WTC11 (cell line): Measurements from ENCODE around the gene TSPAN17. TPM values are rescaled to one million over a fixed set of nuclear protein-coding genes. Genes with fewer than 3 reads are reported as not detected.

Experiments used
- ATAC-seq: fragments of 200-7000 bp; cut with Tn5 transposase; 2 replicates; pipeline ENCODE4 v1.10.0; 2021; ENCODE audit warnings: mild to moderate bottlenecking, moderate library complexity
- CTCF ChIA-PET: fragments of 300-600 bp; sonication (Branson Sonifier 250); formaldehyde crosslinking; loops from one replicate; lab custom pipeline; 2021; ENCODE audit warnings: antibody characterized with exemption; lab: Charles Lee
- POLR2A ChIA-PET: fragments of 350-600 bp; sonication (Branson Sonifier 250); formaldehyde crosslinking; loops from one replicate; lab custom pipeline; 2021; ENCODE audit warnings: antibody characterized with exemption; lab: Charles Lee
- DNase-seq: peaks from one replicate; pipeline ENCODE4 v3.0.0; 2021; ENCODE audit warnings: low spot score
- H3K27ac Mint-ChIP-seq: 2 replicates; pipeline ENCODE4 v1.8.0; 2021; ENCODE audit warnings: mixed read lengths
- H3K27me3 Mint-ChIP-seq: 2 replicates; pipeline ENCODE4 v1.8.0; 2021; ENCODE audit warnings: low read depth, mild to moderate bottlenecking, moderate library complexity, mixed read lengths
- H3K36me3 Mint-ChIP-seq: 2 replicates; pipeline ENCODE4 v1.8.0; 2021; ENCODE audit warnings: mixed read lengths
- H3K4me1 Mint-ChIP-seq: 2 replicates; pipeline ENCODE4 v1.8.0; 2022; ENCODE audit warnings: mixed read lengths
- H3K4me3 Mint-ChIP-seq: 2 replicates; pipeline ENCODE4 v1.8.0; 2021; ENCODE audit warnings: mild to moderate bottlenecking, moderate library complexity, mixed read lengths
- H3K9me3 Mint-ChIP-seq: 2 replicates; pipeline ENCODE4 v1.8.0; 2021; ENCODE audit warnings: mixed read lengths
- ATF1 ChIP-seq: sonication (generic); formaldehyde crosslinking; IDR thresholded peaks from 2 replicates; pipeline ENCODE4 v1.8.1; 2023; ENCODE audit warnings: mild to moderate bottlenecking, moderate library complexity, missing genetic modification reagents
- ETV6 ChIP-seq: sonication (generic); formaldehyde crosslinking; IDR thresholded peaks from 2 replicates; pipeline ENCODE4 v1.8.1; 2022; ENCODE audit warnings: mild to moderate bottlenecking, missing genetic modification reagents
- GTF2I ChIP-seq: fragments of 250-450 bp; sonication (Bioruptor Pico); conservative IDR thresholded peaks from 2 replicates; pipeline ENCODE4 v1.4.0; 2021; ENCODE audit warnings: mild to moderate bottlenecking
- HMGA2 ChIP-seq: fragments of 250-450 bp; sonication (Bioruptor Pico); IDR thresholded peaks from 2 replicates; pipeline ENCODE4 v1.4.0; 2021; ENCODE audit warnings: mild to moderate bottlenecking, moderate library complexity
- JUN ChIP-seq: sonication (generic); formaldehyde crosslinking; IDR thresholded peaks from 2 replicates; pipeline ENCODE4 v1.8.0; 2023; ENCODE audit warnings: mild to moderate bottlenecking, missing genetic modification reagents
- NR2C2 ChIP-seq: sonication (generic); formaldehyde crosslinking; IDR thresholded peaks from 2 replicates; pipeline ENCODE4 v1.8.0; 2022; ENCODE audit warnings: mild to moderate bottlenecking, missing genetic modification reagents
- TEAD1 ChIP-seq: sonication (generic); formaldehyde crosslinking; IDR thresholded peaks from 2 replicates; pipeline ENCODE4 v1.8.0; 2022; ENCODE audit warnings: mild to moderate bottlenecking, missing genetic modification reagents
- ZNF121 ChIP-seq: sonication (generic); formaldehyde crosslinking; IDR thresholded peaks from 2 replicates; pipeline ENCODE4 v1.8.0; 2023; ENCODE audit warnings: missing genetic modification reagents
- ZNF396 ChIP-seq: fragments of 250-450 bp; sonication (Bioruptor Pico); IDR thresholded peaks from 2 replicates; pipeline ENCODE4 v1.8.0; 2021; ENCODE audit warnings: mild to moderate bottlenecking, moderate library complexity, borderline replicate concordance
- total RNA-seq: library from RNA; stranded (reverse); gene quantifications from 3 replicates; pipeline ENCODE4 v1.2.3, GENCODE V29; 2021
- TF ChIP-seq, protein P1 (sequence below): fragments of 250-450 bp; sonication (Bioruptor Pico); IDR thresholded peaks from 2 replicates; pipeline ENCODE4 v1.9.0; 2021; ENCODE audit warnings: mild to moderate bottlenecking
- TF ChIP-seq, protein P2 (sequence below): sonication (generic); formaldehyde crosslinking; IDR thresholded peaks from 2 replicates; pipeline ENCODE4 v1.8.1; 2022; ENCODE audit warnings: mild to moderate bottlenecking, moderate library complexity, missing genetic modification reagents
- TF ChIP-seq, protein P3 (sequence below): sonication (generic); formaldehyde crosslinking; IDR thresholded peaks from 2 replicates; pipeline ENCODE4 v1.8.1; 2023; ENCODE audit warnings: mild to moderate bottlenecking, moderate library complexity, missing genetic modification reagents
- TF ChIP-seq, protein P4 (sequence below): sonication (generic); formaldehyde crosslinking; IDR thresholded peaks from 2 replicates; pipeline ENCODE4 v1.8.1; 2022; ENCODE audit warnings: low read depth, mild to moderate bottlenecking, moderate library complexity, missing genetic modification reagents, borderline replicate concordance
- TF ChIP-seq, protein P5 (sequence below): sonication (generic); formaldehyde crosslinking; IDR thresholded peaks from 2 replicates; pipeline ENCODE4 v1.8.0; 2023; ENCODE audit warnings: missing genetic modification reagents, mild to moderate bottlenecking, borderline replicate concordance
- TF ChIP-seq, protein P6 (sequence below): sonication (generic); formaldehyde crosslinking; IDR thresholded peaks from 2 replicates; pipeline ENCODE4 v1.8.0; 2022; ENCODE audit warnings: missing genetic modification reagents

Gene TSPAN17
- total RNA-seq, 1 experiment from 2014 or later: 47.8 TPM

DNA sequence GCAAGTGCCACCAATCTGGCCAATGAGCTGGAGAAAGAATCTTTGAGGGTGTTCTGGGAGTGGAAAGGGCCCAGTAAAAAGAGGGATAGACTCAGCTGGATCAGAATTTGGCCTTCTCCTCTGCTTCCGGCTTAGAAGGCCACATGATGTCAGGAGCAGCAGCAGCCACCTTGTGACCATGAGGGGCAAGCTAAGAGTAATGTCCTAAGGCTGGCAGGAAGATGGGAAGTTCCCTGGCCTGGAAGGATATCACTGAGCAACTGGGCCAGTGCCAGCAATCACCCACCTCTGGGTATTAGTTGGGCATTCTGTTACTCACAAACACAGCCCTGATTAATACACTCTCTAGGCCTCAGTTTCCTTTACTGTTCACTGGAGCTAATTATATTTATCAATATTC is 44.2 kb downstream of the TSPAN17 start (continued):
- TF ChIP-seq, protein P1, sequence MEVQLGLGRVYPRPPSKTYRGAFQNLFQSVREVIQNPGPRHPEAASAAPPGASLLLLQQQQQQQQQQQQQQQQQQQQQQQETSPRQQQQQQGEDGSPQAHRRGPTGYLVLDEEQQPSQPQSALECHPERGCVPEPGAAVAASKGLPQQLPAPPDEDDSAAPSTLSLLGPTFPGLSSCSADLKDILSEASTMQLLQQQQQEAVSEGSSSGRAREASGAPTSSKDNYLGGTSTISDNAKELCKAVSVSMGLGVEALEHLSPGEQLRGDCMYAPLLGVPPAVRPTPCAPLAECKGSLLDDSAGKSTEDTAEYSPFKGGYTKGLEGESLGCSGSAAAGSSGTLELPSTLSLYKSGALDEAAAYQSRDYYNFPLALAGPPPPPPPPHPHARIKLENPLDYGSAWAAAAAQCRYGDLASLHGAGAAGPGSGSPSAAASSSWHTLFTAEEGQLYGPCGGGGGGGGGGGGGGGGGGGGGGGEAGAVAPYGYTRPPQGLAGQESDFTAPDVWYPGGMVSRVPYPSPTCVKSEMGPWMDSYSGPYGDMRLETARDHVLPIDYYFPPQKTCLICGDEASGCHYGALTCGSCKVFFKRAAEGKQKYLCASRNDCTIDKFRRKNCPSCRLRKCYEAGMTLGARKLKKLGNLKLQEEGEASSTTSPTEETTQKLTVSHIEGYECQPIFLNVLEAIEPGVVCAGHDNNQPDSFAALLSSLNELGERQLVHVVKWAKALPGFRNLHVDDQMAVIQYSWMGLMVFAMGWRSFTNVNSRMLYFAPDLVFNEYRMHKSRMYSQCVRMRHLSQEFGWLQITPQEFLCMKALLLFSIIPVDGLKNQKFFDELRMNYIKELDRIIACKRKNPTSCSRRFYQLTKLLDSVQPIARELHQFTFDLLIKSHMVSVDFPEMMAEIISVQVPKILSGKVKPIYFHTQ: no peak
- no peak for TF ChIP-seq ZNF396
- TF ChIP-seq, protein P2, sequence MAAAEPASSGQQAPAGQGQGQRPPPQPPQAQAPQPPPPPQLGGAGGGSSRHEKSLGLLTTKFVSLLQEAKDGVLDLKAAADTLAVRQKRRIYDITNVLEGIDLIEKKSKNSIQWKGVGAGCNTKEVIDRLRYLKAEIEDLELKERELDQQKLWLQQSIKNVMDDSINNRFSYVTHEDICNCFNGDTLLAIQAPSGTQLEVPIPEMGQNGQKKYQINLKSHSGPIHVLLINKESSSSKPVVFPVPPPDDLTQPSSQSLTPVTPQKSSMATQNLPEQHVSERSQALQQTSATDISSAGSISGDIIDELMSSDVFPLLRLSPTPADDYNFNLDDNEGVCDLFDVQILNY: no peak
- no peak for TF ChIP-seq ZNF121
- TF ChIP-seq, protein P3, sequence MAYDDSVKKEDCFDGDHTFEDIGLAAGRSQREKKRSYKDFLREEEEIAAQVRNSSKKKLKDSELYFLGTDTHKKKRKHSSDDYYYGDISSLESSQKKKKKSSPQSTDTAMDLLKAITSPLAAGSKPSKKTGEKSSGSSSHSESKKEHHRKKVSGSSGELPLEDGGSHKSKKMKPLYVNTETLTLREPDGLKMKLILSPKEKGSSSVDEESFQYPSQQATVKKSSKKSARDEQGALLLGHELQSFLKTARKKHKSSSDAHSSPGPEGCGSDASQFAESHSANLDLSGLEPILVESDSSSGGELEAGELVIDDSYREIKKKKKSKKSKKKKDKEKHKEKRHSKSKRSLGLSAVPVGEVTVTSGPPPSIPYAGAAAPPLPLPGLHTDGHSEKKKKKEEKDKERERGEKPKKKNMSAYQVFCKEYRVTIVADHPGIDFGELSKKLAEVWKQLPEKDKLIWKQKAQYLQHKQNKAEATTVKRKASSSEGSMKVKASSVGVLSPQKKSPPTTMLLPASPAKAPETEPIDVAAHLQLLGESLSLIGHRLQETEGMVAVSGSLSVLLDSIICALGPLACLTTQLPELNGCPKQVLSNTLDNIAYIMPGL: no peak
- no peak for TF ChIP-seq ATF1

DNA sequence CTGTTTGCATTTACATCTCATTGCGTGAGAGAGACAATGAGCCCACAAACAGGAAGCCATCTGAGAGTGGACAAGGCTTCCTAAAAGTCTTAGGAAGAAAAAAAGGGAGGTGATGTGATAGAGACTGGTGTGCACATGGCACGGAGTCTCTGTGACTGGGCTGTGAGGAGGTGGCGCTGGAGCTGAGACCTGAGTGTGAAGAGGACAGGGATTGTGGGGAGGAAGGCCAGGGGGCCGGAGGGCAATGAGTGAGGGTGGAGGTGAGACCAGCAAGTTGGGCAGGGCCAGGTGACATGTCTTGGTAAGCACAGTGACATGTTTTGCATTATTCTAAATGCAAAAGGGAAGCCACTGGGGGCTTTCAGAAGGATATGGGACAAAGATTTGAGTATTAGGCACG is 45.0 kb downstream of the TSPAN17 start:
- DNase-seq (no peak), ATAC-seq (no peak)
- POLR2A ChIA-PET: no interaction called here
- CTCF ChIA-PET: interaction anchor here (0.6 to 14.2 kb wide), 7 partner anchors 12 to 138 kb away, joined by 3 to 233 read pairs (median 6); no protein-coding TSS in a partner anchor
- Mint-ChIP-seq H3K4me3 (no peak overlapping the region), H3K9me3 (no peaks in the 10 kb centered on the region), H3K36me3 (no peaks in the 10 kb centered on the region), H3K4me1 (peaks cover 70% of the 10 kb centered on the region), H3K27me3 (peaks cover 7% of the 10 kb centered on the region), H3K27ac (no peak overlapping the region; the same call in none of the 2 replicates)
- TF ChIP-seq HMGA2 (CRISPR knock-in tag): no peak
- TF ChIP-seq, protein P4, sequence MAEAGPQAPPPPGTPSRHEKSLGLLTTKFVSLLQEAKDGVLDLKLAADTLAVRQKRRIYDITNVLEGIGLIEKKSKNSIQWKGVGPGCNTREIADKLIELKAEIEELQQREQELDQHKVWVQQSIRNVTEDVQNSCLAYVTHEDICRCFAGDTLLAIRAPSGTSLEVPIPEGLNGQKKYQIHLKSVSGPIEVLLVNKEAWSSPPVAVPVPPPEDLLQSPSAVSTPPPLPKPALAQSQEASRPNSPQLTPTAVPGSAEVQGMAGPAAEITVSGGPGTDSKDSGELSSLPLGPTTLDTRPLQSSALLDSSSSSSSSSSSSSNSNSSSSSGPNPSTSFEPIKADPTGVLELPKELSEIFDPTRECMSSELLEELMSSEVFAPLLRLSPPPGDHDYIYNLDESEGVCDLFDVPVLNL (CRISPR knock-in tag): no peak

DNA sequence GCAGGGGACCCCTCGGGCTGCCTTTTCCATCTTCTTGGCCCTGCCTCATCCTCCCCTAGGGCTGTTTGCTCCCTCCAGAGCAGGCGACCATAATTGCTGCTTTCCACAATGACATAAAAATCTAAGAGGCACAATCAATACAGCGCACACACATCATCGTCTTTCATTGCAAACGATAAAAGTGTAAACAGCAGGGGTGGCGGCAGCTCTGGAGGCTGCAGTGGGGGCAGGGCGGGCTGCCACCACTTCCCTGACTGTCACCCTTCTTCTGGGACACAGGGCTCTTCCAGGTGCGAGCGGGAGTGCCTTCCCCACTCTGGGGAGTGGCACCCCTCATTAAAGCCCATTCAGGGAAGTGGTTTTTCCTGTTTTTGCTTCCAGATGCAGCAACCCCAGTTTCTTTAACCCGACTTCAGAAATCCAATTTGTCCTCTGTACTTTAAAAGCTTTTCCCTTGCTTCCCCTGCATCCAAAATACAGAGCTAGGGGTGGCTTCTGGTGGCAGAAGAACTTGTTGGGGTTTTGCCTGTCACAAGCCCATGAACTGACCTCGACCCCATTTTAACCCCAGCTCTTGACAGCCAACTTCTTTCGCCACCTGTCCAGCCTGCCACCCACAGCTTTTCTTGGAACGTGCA is 45.7 kb downstream of the TSPAN17 start:
- peaks cover 71% of the 10 kb centered on the region for H3K4me1 Mint-ChIP-seq
- no peak overlapping the region for H3K27ac Mint-ChIP-seq
- H3K9me3 Mint-ChIP-seq: no peaks in the 10 kb centered on the region
- H3K27me3 Mint-ChIP-seq: peaks cover 7% of the 10 kb centered on the region
- ChIA-PET POLR2A (interaction anchor here (0.6 kb wide), 2 partner anchors 19 to 27 kb away, joined by 3 to 4 read pairs; no protein-coding TSS in a partner anchor), CTCF (interaction anchor here (0.7 to 14.2 kb wide), 8 partner anchors 21 to 393 kb away, joined by 3 to 233 read pairs (median 4); no protein-coding TSS in a partner anchor)
- DNase-seq: no peak
- ATAC-seq: no peak
- H3K36me3 Mint-ChIP-seq: no peaks in the 10 kb centered on the region
- no peak overlapping the region for H3K4me3 Mint-ChIP-seq
- no peak for TF ChIP-seq GTF2I
- no peak for TF ChIP-seq JUN
- TF ChIP-seq, protein P5, sequence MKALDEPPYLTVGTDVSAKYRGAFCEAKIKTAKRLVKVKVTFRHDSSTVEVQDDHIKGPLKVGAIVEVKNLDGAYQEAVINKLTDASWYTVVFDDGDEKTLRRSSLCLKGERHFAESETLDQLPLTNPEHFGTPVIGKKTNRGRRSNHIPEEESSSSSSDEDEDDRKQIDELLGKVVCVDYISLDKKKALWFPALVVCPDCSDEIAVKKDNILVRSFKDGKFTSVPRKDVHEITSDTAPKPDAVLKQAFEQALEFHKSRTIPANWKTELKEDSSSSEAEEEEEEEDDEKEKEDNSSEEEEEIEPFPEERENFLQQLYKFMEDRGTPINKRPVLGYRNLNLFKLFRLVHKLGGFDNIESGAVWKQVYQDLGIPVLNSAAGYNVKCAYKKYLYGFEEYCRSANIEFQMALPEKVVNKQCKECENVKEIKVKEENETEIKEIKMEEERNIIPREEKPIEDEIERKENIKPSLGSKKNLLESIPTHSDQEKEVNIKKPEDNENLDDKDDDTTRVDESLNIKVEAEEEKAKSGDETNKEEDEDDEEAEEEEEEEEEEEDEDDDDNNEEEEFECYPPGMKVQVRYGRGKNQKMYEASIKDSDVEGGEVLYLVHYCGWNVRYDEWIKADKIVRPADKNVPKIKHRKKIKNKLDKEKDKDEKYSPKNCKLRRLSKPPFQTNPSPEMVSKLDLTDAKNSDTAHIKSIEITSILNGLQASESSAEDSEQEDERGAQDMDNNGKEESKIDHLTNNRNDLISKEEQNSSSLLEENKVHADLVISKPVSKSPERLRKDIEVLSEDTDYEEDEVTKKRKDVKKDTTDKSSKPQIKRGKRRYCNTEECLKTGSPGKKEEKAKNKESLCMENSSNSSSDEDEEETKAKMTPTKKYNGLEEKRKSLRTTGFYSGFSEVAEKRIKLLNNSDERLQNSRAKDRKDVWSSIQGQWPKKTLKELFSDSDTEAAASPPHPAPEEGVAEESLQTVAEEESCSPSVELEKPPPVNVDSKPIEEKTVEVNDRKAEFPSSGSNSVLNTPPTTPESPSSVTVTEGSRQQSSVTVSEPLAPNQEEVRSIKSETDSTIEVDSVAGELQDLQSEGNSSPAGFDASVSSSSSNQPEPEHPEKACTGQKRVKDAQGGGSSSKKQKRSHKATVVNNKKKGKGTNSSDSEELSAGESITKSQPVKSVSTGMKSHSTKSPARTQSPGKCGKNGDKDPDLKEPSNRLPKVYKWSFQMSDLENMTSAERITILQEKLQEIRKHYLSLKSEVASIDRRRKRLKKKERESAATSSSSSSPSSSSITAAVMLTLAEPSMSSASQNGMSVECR (CRISPR knock-in tag): no peak
- TF ChIP-seq, protein P6, sequence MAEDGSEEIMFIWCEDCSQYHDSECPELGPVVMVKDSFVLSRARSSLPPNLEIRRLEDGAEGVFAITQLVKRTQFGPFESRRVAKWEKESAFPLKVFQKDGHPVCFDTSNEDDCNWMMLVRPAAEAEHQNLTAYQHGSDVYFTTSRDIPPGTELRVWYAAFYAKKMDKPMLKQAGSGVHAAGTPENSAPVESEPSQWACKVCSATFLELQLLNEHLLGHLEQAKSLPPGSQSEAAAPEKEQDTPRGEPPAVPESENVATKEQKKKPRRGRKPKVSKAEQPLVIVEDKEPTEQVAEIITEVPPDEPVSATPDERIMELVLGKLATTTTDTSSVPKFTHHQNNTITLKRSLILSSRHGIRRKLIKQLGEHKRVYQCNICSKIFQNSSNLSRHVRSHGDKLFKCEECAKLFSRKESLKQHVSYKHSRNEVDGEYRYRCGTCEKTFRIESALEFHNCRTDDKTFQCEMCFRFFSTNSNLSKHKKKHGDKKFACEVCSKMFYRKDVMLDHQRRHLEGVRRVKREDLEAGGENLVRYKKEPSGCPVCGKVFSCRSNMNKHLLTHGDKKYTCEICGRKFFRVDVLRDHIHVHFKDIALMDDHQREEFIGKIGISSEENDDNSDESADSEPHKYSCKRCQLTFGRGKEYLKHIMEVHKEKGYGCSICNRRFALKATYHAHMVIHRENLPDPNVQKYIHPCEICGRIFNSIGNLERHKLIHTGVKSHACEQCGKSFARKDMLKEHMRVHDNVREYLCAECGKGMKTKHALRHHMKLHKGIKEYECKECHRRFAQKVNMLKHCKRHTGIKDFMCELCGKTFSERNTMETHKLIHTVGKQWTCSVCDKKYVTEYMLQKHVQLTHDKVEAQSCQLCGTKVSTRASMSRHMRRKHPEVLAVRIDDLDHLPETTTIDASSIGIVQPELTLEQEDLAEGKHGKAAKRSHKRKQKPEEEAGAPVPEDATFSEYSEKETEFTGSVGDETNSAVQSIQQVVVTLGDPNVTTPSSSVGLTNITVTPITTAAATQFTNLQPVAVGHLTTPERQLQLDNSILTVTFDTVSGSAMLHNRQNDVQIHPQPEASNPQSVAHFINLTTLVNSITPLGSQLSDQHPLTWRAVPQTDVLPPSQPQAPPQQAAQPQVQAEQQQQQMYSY (CRISPR knock-in tag): no peak
- TF ChIP-seq, protein P2: no peak
- TF ChIP-seq TEAD1 (CRISPR knock-in tag): no peak
- no peak for TF ChIP-seq NR2C2
- no peak for TF ChIP-seq ETV6
